Tibial nerve (tissue), 4 donors: ENCODE data around the gene COL27A1.

Experiments used
- CTCF ChIP-seq, 5 experiments: fragments of 200-600 bp in 3 of 5; fragments of 450-650 bp in 2 of 5; sonication (generic) in 3 of 5; IDR thresholded peaks; one replicate each; pipeline ENCODE4 v1.5.1; 2016 to 2019; ENCODE audit warnings: antibody characterized with exemption in 5 of 5, mild to moderate bottlenecking in 3 of 5, moderate library complexity in 2 of 5
- EP300 ChIP-seq, 2 donors: sonication (generic); formaldehyde crosslinking; IDR thresholded peaks; one replicate each; pipeline ENCODE4 v1.6.1; 2017; ENCODE audit warnings: antibody characterized with exemption in 2 of 2, mild to moderate bottlenecking in 1 of 2
- POLR2A ChIP-seq, 2 donors: fragments of 450-650 bp; IDR thresholded peaks; one replicate each; pipeline ENCODE4 v1.6.1; 2017; ENCODE audit warnings: antibody characterized with exemption in 2 of 2, mild to moderate bottlenecking in 2 of 2, moderate library complexity in 2 of 2

- TF ChIP-seq CTCF (IDR thresholded peaks at IDR 0.05): no peak
- no peak for TF ChIP-seq POLR2A (IDR thresholded peaks at IDR 0.05)
- TF ChIP-seq EP300 (IDR thresholded peaks at IDR 0.05): no peak
These were observed 141.0 kb downstream of the COL27A1 start for GRCh38 chr9:114296338-114296737.
